HepG2 (cell line): Measurements from ENCODE around the gene DDX23. TPM values are rescaled to one million over a fixed set of nuclear protein-coding genes. Genes with fewer than 3 reads are reported as not detected.

Experiments used
- ATF7-NPFF ChIP-seq: sonication (generic); formaldehyde crosslinking; IDR thresholded peaks from 2 replicates; pipeline ENCODE4 v1.8.1; 2023; ENCODE audit warnings: mild to moderate bottlenecking, low read depth, missing genetic modification reagents, moderate library complexity
- CHD4 ChIP-seq: fragments of 200-600 bp; sonication (generic); IDR thresholded peaks from 2 replicates; pipeline ENCODE4 v1.7.0; 2017; ENCODE audit warnings: mild to moderate bottlenecking, low read length, borderline replicate concordance
- ERF ChIP-seq: IDR thresholded peaks from 2 replicates; pipeline ENCODE4 v1.6.1; 2018; ENCODE audit warnings: missing biosample characterization, missing genetic modification reagents
- GABPA ChIP-seq, 2 experiments: IDR thresholded peaks; 2 replicates each; pipeline ENCODE4 v1.6.1; 2011 to 2016; ENCODE audit warnings: low read depth in 2 of 2, low read length in 1 of 2, missing biosample characterization in 1 of 2, missing genetic modification characterization in 1 of 2
- GABPB1 ChIP-seq: IDR thresholded peaks from 2 replicates; pipeline ENCODE4 v1.6.1; 2016; ENCODE audit warnings: mild to moderate bottlenecking, missing genetic modification reagents, moderate library complexity, missing compliant biosample characterization
- ZBTB7B ChIP-seq: sonication (generic); formaldehyde crosslinking; IDR thresholded peaks from 2 replicates; pipeline ENCODE4 v1.4.0; 2020; ENCODE audit warnings: missing genetic modification reagents
- ZNF20 ChIP-seq: sonication (generic); formaldehyde crosslinking; IDR thresholded peaks from 2 replicates; pipeline ENCODE4 v1.4.0; 2020; ENCODE audit warnings: mild to moderate bottlenecking, moderate library complexity, missing genetic modification reagents
- ZNF776 ChIP-seq: sonication (generic); formaldehyde crosslinking; IDR thresholded peaks from 2 replicates; pipeline ENCODE4 v1.4.0; 2020; ENCODE audit warnings: mild to moderate bottlenecking, missing genetic modification reagents
- polyA plus RNA-seq, 8 experiments: library from polyadenylated mRNA; depleted of rRNA in 3 of 8; stranded (reverse) in 7 of 8; unstranded in 1 of 8; fragments of >200 nt; fragmentation: Illumina TruSeq in 4 of 8; extraction: Trizol in 4 of 8; gene quantifications; 2 replicates each; pipeline versions ENCODE4 v1.2.1 to v1.2.3, GENCODE V29; 2011 to 2016; ENCODE audit warnings: low read depth in 4 of 8, missing spikeins in 1 of 8, mixed read lengths in 1 of 8; ENCODE audit not compliant: insufficient read depth in 1 of 8
- total RNA-seq, 5 experiments: library from RNA; depleted of rRNA; stranded (reverse); fragments of >200 nt; fragmentation: Illumina TruSeq; extraction: Trizol; gene quantifications; 2 replicates each; pipeline ENCODE4 v1.2.3, GENCODE V29; 2016; ENCODE audit warnings: low read depth in 1 of 5
- TF ChIP-seq, protein P1 (sequence below): IDR thresholded peaks from 2 replicates; pipeline ENCODE4 v1.6.1; 2016; ENCODE audit warnings: mild to moderate bottlenecking
- TF ChIP-seq, protein P2 (sequence below): sonication (generic); formaldehyde crosslinking; IDR thresholded peaks from 2 replicates; pipeline ENCODE4 v1.9.0; 2022; ENCODE audit warnings: missing genetic modification reagents, mild to moderate bottlenecking, borderline replicate concordance

The DDX23 gene
- total and polyA plus RNA-seq, 2 of the 13 experiments (the other 11 are each of a cell fraction or from before 2014, with no cell fraction given), result 35.7 to 90.0 TPM

- TF ChIP-seq, protein P1, sequence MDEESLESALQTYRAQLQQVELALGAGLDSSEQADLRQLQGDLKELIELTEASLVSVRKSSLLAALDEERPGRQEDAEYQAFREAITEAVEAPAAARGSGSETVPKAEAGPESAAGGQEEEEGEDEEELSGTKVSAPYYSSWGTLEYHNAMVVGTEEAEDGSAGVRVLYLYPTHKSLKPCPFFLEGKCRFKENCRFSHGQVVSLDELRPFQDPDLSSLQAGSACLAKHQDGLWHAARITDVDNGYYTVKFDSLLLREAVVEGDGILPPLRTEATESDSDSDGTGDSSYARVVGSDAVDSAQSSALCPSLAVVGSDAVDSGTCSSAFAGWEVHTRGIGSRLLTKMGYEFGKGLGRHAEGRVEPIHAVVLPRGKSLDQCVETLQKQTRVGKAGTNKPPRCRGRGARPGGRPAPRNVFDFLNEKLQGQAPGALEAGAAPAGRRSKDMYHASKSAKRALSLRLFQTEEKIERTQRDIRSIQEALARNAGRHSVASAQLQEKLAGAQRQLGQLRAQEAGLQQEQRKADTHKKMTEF, result 0 out of 2 replicates have a peak, but pooled peaks have one; percentile 10
- TF ChIP-seq ZBTB7B, result peak; percentile 43; the same call in 1 of the 2 replicates
- peak; percentile 57; the same call in 1 of the 2 replicates for TF ChIP-seq CHD4
- 0 out of 2 replicates have a peak, but pooled peaks have one; percentile 1 for TF ChIP-seq ERF (CRISPR knock-in tag)
- TF ChIP-seq, protein P2, sequence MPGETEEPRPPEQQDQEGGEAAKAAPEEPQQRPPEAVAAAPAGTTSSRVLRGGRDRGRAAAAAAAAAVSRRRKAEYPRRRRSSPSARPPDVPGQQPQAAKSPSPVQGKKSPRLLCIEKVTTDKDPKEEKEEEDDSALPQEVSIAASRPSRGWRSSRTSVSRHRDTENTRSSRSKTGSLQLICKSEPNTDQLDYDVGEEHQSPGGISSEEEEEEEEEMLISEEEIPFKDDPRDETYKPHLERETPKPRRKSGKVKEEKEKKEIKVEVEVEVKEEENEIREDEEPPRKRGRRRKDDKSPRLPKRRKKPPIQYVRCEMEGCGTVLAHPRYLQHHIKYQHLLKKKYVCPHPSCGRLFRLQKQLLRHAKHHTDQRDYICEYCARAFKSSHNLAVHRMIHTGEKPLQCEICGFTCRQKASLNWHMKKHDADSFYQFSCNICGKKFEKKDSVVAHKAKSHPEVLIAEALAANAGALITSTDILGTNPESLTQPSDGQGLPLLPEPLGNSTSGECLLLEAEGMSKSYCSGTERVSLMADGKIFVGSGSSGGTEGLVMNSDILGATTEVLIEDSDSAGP, result peak; percentile 80; the same call in 1 of the 2 replicates
- no peak for TF ChIP-seq ZNF776 (CRISPR knock-in tag)
- TF ChIP-seq ZNF20 (CRISPR knock-in tag), result no peak
- TF ChIP-seq GABPB1, result peak; percentile 41; the same call in 1 of the 2 replicates
- TF ChIP-seq ATF7-NPFF, result no peak
- TF ChIP-seq GABPA (IDR thresholded peaks at IDR 0.05; ENCODE audit: low read depth, low read length), result no peak
- peak; percentile 44; the same call in 1 of the 2 replicates for TF ChIP-seq GABPA (CRISPR knock-in tag; IDR thresholded peaks at IDR 0.05; ENCODE audit: low read depth)
Observed at GRCh38 chr12:48866052-48866711, 14.2 kb upstream of the DDX23 start (continued).
